NCI-H748 (cell line): ENCODE measurements around the gene MMP20.
A peak's percentile ranks its signal among the peaks of the same experiment; 100 is the strongest.

Source experiments
- DNase-seq: peaks from one replicate; lab custom pipeline; 2025; ENCODE audit not compliant: unreplicated experiment; lab: John Stamatoyannopoulos, UW

The MMP20 gene

DNA sequence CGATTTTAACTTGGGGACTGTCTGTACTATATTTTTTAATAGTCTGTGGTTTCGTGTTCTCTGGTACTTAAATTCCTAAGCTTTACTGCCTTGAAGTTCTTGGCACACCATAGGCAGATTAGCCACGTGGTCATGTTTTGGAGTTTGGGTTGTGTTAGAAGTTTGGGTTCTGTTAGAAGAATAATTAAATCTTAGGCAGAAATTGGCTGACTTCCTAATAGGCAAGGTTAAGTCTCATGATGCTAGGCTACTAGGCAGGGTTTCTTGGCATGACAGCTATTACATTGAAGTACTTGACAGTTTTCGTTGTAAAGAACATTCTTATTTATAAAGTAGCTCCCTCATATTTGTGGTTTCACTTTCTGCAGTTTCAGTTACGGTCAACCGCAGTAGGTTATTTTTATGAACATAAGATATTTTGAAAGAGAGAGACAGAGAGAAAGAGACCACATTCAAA is 64.5 kb downstream of the MMP20 start:
- DNase-seq: no peak

GRCh38 chr11:102559839-102560238 is 65.3 kb downstream of the MMP20 start:
- DNase-seq: no peak

DNA sequence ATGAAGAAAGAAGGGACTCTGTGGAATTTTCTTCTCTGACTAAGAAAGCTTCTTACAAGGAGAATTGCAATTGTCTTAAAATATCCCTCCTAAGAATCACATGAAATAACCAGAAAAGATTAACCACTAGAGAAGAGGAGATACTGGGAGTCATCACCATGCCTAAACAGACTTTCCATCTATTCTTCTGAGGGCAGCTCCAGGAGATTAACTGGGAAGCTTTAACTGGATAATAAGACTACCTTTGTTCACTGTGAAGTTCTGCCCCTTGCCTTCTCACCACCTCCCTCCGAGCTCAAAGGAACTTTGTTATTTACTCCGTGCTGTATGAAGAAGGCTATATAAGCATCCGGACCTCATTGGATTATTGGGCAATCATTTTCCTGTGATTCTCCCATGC is 70.0 kb downstream of the MMP20 start:
- no peak for DNase-seq

- no peak for DNase-seq
Observed at GRCh38 chr11:102553835-102554282, 71.3 kb downstream of the MMP20 start.

GRCh38 chr11:102552447-102553194 is 72.5 kb downstream of the MMP20 start:
- DNase-seq: no peak

GRCh38 chr11:102552020-102552419 is 73.1 kb downstream of the MMP20 start:
- no peak for DNase-seq

DNA sequence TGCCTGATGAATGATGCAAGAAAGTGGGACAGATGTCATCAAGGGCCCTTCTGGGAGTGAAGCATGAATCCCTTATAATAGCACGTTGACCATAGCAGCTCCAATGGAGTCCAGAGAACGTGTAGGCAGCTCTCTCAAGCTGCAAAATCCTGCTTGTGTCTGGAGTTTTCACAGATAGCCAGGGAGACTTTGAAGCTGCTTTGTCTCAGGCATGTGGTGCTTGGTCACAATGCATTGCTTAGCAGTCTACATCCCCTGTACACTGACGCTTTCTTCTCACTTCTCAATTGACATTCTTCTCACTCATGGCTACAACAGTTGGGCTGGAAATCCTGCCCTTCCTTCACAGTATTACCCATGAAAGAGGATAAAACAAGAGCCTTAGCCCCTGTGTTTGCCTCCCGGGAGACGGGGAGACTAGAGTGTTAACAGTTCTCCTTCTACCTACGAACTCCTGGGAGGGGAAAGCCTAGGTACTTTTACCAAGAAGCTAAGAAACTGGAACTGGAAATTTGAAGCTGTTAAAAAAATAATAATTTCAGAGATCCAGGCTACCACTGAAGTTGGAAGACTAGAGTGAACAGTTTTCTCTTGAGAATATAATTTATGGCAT is 73.9 kb downstream of the MMP20 start:
- no peak for DNase-seq

- DNase-seq: no peak
Observed at GRCh38 chr11:102546923-102547471, 78.1 kb downstream of the MMP20 start.

DNA sequence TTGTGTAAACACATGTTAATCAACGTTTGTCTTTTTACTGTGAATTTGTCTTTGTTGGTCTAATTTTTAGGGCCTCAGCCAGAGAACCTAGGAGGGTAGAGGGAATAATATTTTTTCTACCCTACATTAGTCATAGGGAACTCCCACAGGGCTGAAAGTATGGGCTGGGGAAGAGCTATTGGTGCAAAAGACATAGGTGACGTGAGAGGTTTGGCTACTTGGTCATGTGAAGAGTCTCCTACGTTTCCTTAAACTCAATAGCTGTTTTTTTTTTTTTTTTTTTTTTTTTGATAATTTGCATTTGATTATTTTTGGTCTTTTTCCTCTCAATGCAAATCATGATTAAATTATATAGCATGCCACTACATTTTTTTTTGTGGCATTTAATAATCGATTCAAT is 78.7 kb downstream of the MMP20 start:
- no peak for DNase-seq

DNA sequence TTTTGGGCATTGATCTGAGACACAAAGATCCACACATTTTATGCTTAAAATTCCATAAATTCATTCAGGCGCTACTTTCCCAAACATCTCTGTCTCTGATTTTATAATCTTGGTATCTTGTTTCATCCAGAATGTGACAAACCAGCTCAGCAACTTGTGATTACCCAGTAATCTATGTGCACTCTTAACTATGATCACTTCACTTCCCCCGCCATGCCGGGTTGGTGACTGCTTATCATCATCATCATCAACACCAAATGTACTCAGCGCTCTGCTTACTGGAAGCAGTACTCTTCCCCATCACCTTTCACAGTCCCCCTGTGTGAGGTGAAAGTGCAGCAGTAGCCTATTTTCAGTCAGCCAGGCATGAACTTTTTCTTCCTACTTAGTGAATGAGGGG is 79.4 kb downstream of the MMP20 start:
- DNase-seq: no peak

DNA sequence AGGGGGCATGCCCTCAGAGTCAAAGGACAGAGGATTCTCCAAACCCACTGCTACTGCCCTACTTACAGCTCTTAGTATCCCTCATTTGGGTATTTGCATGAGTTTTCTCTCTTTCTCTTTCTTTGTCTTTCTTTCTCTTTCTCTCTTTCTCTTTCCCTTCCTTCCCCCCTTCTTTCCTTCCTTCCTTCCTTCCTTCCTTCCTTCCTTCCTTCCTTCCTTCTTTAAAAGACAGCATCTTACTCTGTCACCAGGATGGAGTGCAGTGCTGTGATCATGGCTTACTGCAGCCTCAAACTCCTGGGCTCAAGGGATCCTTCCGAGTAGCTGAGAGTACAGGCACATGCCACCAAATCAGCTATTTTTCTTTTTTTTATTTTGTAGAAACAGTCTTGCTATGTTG is 80.5 kb downstream of the MMP20 start:
- DNase-seq: no peak

- no peak for DNase-seq
Observed at GRCh38 chr11:102539567-102539966, 85.6 kb downstream of the MMP20 start.

DNA sequence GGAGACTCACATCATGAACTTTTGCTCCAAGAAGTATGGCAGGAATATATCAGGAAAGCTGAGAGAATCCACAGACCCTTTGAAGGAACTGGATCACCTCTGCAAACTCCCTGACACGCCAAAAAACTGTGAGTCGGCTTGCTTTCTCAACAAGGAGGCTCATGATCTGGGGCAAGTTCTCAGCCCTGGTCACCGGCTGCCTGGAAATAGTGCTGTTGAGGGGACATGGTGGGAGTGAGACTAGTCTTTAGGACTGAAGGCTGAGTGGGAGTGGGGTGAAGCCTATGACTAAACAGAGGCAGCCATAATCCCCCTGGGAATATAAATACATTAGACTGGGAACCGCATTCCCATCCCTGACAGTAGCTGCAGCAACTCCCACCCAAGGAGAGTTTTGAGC is 86.2 kb downstream of the MMP20 start:
- no peak for DNase-seq

GRCh38 chr11:102534261-102534872 is 90.8 kb downstream of the MMP20 start:
- no peak for DNase-seq

- DNase-seq: peak; percentile 6
Observed at GRCh38 chr11:102530558-102530957, 94.6 kb downstream of the MMP20 start, which contains the start of gene MMP7. MMP7 (minus strand) TSS chr11:102530747; CDS start chr11:102530700, 47 bp downstream.

GRCh38 chr11:102528618-102529017 is 96.5 kb downstream of the MMP20 start:
- DNase-seq: no peak

DNA sequence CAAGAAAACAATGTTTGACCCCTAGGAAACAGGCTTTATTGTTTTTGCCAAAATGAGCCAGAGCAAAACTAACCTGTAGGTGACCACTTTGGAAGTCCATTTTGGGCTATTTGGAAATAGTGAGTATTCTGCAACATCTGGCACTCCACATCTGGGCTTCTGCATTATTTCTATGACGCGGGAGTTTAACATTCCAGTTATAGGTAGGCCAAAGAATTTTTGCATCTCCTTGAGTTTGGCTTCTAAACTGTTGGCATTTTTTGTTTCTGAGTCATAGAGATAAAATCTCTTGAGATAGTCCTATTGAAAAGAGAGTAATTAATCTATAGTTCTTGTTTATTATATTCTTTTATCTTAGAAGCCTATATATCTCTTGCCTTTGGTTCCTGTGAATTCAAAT is 97.4 kb downstream of the MMP20 start:
- DNase-seq: no peak

GRCh38 chr11:102527041-102527440 is 98.1 kb downstream of the MMP20 start:
- no peak for DNase-seq
